ENCODE data around the gene LONP1. TPM values are rescaled to one million over a fixed set of nuclear protein-coding genes. Genes with fewer than 3 reads are reported as not detected.
A peak's percentile ranks its signal among the peaks of the same experiment; 100 is the strongest.
"Not testable (repeated sequence)": the region's sequence is repeated elsewhere in the genome, so short reads cannot be mapped to it uniquely, and the experiment has no call there.

The LONP1 gene
- total RNA-seq, 2 experiments from 2014 or later, result 324 to 342 TPM

DNA sequence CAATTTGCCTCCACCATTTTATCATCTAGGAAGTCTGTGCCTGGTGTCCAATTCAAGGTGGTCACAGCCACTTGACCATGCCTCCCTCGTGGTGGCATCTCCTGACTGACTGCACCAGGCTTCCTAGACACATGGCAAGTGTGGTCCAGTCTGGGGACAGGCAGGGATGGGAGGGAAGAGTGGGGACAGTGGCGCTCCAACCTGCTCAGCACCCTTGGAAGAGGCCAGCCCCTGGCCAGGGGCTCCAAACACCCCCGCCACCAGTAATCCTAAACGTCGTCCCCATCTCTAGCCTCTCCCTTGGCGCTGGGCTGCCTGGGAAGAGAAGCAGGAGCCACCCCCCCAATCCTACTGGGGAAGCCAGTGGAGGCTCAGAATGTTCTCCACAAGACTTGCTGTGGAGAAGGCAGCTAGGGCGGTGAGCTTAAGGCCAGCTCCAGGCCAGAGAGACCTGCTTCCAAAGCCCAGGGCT is 27.2 kb downstream of the LONP1 start:
- ChIA-PET POLR2A (interaction anchor here (1.5 to 20.6 kb wide), 2 partner anchors 20 to 88 kb away, joined by 4 to 516 read pairs; partner anchors contain the start of genes CATSPERD and LONP1), CTCF (no interaction called here)
- Mint-ChIP-seq H3K9me3 (no peaks in the 10 kb centered on the region), H3K27me3 (no peaks in the 10 kb centered on the region), H3K4me1 (ENCODE audit: low read depth) (peaks cover 16% of the 10 kb centered on the region), H3K27ac (peak overlapping the region; percentile 97), H3K4me3 (peak overlapping the region; percentile 99), H3K36me3 (ENCODE audit: low read depth) (peaks cover 52% of the 10 kb centered on the region)
- peak; percentile 24 for DNase-seq
- ATAC-seq, result no peak
- TF ChIP-seq, protein P1, sequence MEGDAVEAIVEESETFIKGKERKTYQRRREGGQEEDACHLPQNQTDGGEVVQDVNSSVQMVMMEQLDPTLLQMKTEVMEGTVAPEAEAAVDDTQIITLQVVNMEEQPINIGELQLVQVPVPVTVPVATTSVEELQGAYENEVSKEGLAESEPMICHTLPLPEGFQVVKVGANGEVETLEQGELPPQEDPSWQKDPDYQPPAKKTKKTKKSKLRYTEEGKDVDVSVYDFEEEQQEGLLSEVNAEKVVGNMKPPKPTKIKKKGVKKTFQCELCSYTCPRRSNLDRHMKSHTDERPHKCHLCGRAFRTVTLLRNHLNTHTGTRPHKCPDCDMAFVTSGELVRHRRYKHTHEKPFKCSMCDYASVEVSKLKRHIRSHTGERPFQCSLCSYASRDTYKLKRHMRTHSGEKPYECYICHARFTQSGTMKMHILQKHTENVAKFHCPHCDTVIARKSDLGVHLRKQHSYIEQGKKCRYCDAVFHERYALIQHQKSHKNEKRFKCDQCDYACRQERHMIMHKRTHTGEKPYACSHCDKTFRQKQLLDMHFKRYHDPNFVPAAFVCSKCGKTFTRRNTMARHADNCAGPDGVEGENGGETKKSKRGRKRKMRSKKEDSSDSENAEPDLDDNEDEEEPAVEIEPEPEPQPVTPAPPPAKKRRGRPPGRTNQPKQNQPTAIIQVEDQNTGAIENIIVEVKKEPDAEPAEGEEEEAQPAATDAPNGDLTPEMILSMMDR (IDR thresholded peaks at IDR 0.05), result no peak
- intact Hi-C loops (cut with micrococcal nuclease), result loop anchor here (10.0 kb wide), 1 partner anchor 102 kb away; the partner anchor contains the start of gene DUS3L

DNA sequence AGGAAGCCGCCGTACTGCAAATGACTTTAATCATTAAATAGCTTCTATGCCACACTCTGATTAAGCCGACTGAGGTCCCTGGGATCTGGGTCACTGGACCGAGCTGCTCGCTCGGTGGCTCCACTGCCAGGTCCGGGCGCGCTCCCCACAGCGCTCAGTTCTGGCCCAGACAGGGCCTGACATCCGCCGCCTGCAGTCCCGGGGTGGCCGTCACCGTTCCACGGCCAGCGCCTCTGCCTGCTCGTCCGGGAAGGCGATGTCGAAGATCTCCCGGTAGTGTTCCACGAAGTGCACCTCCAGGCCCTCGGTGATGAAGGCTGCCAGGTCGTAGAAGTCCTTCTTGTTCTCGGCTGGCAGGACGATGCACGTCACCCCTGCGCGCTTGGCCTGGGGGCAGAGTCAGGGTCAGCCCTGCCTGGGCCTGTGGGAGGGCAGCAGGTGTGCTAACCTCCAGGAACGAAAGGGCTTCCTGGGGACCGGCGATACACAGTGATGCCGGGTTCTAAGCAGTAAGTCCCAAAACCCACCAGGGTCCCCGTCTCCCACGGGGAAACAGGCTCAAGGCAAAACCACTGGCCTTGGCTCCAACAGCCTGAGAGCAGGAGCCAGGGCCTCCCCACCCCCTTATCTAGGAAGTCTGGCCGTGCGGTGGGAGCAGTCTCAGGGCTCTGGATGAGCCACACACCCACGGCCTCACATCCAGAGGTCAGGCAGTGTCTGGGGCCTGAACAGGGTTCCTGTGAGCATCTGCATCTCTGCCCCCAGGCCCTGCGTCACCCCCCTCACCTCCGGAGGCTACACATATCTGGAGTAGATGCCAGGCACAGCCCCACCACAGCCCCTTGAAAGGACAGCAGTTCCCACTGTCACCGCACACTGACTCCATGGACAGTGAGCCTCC is 27.9 kb downstream of the LONP1 start:
- no peak for ATAC-seq
- H3K36me3 Mint-ChIP-seq (ENCODE audit: low read depth), result peaks cover 49% of the 10 kb centered on the region
- ChIA-PET CTCF (interaction anchor here (1.6 kb wide), 1 partner anchor 26 kb away, joined by 4 read pairs; no protein-coding TSS in a partner anchor), POLR2A (interaction anchor here (0.6 to 20.6 kb wide), 16 partner anchors 8 to 1446 kb away, joined by 3 to 516 read pairs (median 6); partner anchors contain the start of genes CATSPERD, DUS3L, HSD11B1L and LONP1)
- H3K27me3 Mint-ChIP-seq, result no peaks in the 10 kb centered on the region
- TF ChIP-seq, protein P1 (IDR thresholded peaks at IDR 0.05), result no peak
- H3K4me1 Mint-ChIP-seq (ENCODE audit: low read depth), result peaks cover 16% of the 10 kb centered on the region
- peak overlapping the region; percentile 97 for H3K27ac Mint-ChIP-seq
- DNase-seq, result peak; percentile 53
- H3K4me3 Mint-ChIP-seq, result peak overlapping the region; percentile 99
- H3K9me3 Mint-ChIP-seq, result no peaks in the 10 kb centered on the region
- intact Hi-C loops (cut with micrococcal nuclease), result loop anchor here (10.0 kb wide), 1 partner anchor 103 kb away; the partner anchor contains the start of gene DUS3L

DNA sequence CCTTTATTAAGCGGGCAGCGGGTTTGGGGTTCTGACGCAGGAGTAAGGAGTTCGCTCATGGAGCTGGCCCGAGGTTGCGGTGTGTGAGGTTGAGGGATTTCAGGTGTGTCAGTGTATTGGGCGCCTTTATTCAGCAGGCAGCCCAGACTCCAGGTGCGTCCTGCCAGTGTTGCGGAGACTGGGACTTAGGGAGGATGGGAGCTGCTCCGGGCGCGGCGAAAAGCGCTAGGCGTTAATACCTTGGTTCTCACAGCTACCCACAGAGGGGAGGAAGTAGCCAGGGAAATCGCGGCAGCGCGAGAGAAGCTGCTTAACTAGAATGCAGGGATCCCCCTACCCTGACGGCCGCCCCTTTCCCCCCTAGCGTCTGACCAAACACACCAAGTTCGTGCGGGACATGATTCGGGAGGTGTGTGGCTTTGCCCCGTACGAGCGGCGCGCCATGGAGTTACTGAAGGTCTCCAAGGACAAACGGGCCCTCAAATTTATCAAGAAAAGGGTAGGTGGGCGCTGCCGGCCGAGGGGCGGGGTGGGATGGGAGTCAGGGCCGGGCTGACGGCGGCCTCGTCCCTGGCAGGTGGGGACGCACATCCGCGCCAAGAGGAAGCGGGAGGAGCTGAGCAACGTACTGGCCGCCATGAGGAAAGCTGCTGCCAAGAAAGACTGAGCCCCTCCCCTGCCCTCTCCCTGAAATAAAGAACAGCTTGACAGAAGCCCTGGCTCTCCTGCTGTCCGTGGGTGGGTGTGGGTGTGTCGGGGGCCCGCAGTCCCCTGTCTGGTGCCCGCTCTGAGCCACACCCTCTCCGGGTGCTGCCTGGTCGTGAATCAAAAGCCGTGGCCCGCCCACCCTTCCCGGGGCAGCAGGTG is 28.8 kb downstream of the LONP1 start:
- no peaks in the 10 kb centered on the region for H3K9me3 Mint-ChIP-seq
- ChIA-PET CTCF (interaction anchor here (0.7 to 1.6 kb wide), 3 partner anchors 27 to 113 kb away, joined by 3 to 4 read pairs (median 4); no protein-coding TSS in a partner anchor), POLR2A (interaction anchor here (0.6 to 20.6 kb wide), 24 partner anchors 8 to 1980 kb away, joined by 3 to 516 read pairs (median 4); partner anchors contain the start of genes CATSPERD, DUS3L, HSD11B1L and KDM4B)
- H3K27me3 Mint-ChIP-seq, result no peaks in the 10 kb centered on the region
- H3K27ac Mint-ChIP-seq, result peak overlapping the region; percentile 97
- H3K4me3 Mint-ChIP-seq, result peak overlapping the region; percentile 99
- ATAC-seq (peak; percentile 11), DNase-seq (peak; percentile 88)
- H3K4me1 Mint-ChIP-seq (ENCODE audit: low read depth), result peaks cover 20% of the 10 kb centered on the region
- intact Hi-C loops (cut with micrococcal nuclease), result loop anchor here (10.0 kb wide), 1 partner anchor 104 kb away; the partner anchor contains the start of gene DUS3L
- peaks cover 43% of the 10 kb centered on the region for H3K36me3 Mint-ChIP-seq (ENCODE audit: low read depth)
- TF ChIP-seq, protein P1 (IDR thresholded peaks at IDR 0.05), result no peak

DNA sequence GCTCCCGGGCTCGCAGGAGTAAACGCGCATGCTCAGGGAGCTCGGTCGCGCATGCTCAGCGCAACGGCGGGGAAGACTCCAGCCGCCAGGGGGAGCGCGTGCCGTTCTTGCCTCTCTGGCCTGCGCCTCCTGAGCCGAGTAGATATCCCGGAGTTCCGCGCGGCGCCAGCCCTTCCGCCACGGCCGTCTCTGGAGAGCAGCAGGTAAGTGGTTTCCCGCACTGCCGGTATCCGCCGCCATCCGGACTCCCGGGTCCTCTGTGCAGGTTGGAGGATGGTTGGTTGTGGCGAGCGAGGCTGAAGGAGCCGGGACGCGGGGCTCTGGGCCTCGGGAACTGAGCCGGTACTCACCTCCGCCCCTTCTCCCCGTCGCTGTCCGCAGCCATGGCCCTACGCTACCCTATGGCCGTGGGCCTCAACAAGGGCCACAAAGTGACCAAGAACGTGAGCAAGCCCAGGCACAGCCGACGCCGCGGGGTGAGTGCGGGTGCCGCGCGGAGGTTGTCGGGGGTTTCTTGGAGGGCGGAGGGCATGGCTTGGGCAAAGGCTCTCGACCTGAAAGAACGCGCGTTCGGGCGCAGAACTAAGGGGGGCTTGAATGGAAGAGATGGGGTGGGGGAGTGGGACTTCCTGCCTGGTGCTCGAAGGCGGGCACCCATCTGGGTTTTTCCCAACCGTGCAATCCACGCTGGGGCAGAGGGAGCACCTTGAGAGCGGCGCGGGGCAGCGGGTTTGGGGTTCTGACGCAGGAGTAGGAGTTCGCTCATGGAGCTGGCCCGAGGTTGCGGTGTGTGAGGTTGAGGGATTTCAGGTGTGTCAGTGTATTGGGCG is 29.6 kb downstream of the LONP1 start, which contains the start of gene RPL36:
RPL36 (plus strand) TSS at position 171 of the 830 bp plus-strand sequence; CDS start at position 384, 213 bp downstream.
- no peaks in the 10 kb centered on the region for H3K9me3 Mint-ChIP-seq
- POLR2A ChIA-PET, result interaction anchor here (0.6 to 20.6 kb wide), 29 partner anchors 9 to 1981 kb away, joined by 3 to 516 read pairs (median 4); partner anchors contain the start of genes CATSPERD, DUS3L, HSD11B1L and KDM4B
- DNase-seq (peak; percentile 99), ATAC-seq (peak; percentile 52)
- intact Hi-C loops (cut with micrococcal nuclease), result loop anchor here (10.0 kb wide), 1 partner anchor 104 kb away; the partner anchor contains the start of gene DUS3L
- peaks cover 43% of the 10 kb centered on the region for H3K36me3 Mint-ChIP-seq (ENCODE audit: low read depth)
- CTCF ChIA-PET, result interaction anchor here (0.6 to 5.0 kb wide), 26 partner anchors 9 to 779 kb away, joined by 3 to 32 read pairs (median 4); partner anchors contain the start of genes CATSPERD, DUS3L, LONP1 and NDUFA11
- H3K27ac Mint-ChIP-seq, result peak within 1 kb of the TSS; percentile 97
- TF ChIP-seq, protein P1 (IDR thresholded peaks at IDR 0.05), result peak; percentile 98
- peaks cover 20% of the 10 kb centered on the region for H3K4me1 Mint-ChIP-seq (ENCODE audit: low read depth)
- H3K27me3 Mint-ChIP-seq, result no peaks in the 10 kb centered on the region
- H3K4me3 Mint-ChIP-seq, result peak within 1 kb of the TSS; percentile 99

DNA sequence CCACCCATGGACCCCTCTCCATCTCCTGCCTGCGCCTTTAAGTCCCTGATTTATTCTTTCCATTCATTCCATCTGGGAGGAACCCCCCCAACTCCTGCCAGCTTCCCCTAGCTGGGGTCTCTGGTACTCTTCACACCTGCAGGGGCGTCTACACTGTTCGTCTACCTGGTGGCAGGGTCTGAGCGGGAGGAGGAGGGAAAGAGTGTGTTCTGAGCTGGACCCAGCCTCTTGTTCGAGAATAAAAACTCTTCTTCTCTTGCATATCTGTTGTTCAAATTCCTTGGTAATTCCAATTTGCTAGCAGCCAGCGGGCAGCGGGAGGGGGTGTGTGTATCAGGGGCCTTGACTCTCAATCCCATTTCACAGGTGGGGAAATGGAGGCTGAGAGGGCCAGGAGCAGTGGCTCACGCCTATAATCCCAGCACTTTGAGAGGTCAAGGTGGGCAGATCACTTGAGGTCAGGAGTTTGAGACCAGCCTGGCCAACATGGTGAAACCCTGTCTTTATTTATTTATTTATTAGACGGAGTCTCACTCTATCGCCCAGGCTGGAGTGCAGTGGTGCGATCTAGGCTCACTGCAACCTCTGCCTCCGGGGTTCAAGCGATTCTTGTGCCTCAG is 31.6 kb downstream of the LONP1 start:
- POLR2A ChIA-PET, result interaction anchor here (1.8 to 20.6 kb wide), 2 partner anchors 11 to 24 kb away, joined by 10 to 516 read pairs; partner anchors contain the start of genes CATSPERD and LONP1
- H3K4me3 Mint-ChIP-seq, result peak overlapping the region; percentile 25
- H3K36me3 Mint-ChIP-seq (ENCODE audit: low read depth), result peaks cover 34% of the 10 kb centered on the region
- H3K27me3 Mint-ChIP-seq; intact Hi-C loops (cut with micrococcal nuclease); H3K9me3 Mint-ChIP-seq; H3K27ac Mint-ChIP-seq; DNase-seq; ATAC-seq: not testable (repeated sequence)
- H3K4me1 Mint-ChIP-seq (ENCODE audit: low read depth), result peaks cover 18% of the 10 kb centered on the region
- CTCF ChIA-PET, result interaction anchor here (1.6 to 5.0 kb wide), 5 partner anchors 12 to 106 kb away, joined by 3 to 32 read pairs (median 7); partner anchors contain the start of genes PRR22, SAFB and SAFB2

Data from activated CD8-positive, alpha-beta T cell treated with anti-CD3 and anti-CD28 coated beads for 36 hours (primary cell).